Fibroblast of pulmonary artery (primary cell): Measurements from ENCODE around the gene PLCB2.

Experiments used
- DNase-seq: peaks from one replicate; pipeline ENCODE4 v3.0.0-alpha.2; 2010; ENCODE audit warnings: low read depth
- H3K4me3 ChIP-seq: replicated peaks from 2 replicates; pipeline ENCODE4 v1.5.1; 2011; ENCODE audit warnings: low read depth, mild to moderate bottlenecking, control low read depth, low read length, moderate library complexity
- CTCF ChIP-seq: IDR thresholded peaks from 2 replicates; pipeline ENCODE4 v1.5.1; 2011; ENCODE audit warnings: mild to moderate bottlenecking, control low read depth, low read length, inconsistent platforms; ENCODE audit errors: missing control alignments

Gene PLCB2

GRCh38 chr15:40339621-40339945, 31.8 kb upstream of the PLCB2 start:
- DNase-seq: no peak
- H3K4me3 ChIP-seq: peak overlapping the region; percentile 53
- peak; percentile 28 for TF ChIP-seq CTCF

- DNase-seq: peak; percentile 85
Measured at GRCh38 chr15:40338921-40339620, 31.3 kb upstream of the PLCB2 start.

GRCh38 chr15:40338041-40338657, 30.4 kb upstream of the PLCB2 start:
- DNase-seq: peak; percentile 75
- peak overlapping the region; percentile 8 for H3K4me3 ChIP-seq
- TF ChIP-seq CTCF: peak; percentile 68

More at GRCh38 chr15:40338921-40339620, 31.3 kb upstream of the PLCB2 start:
- no peak for TF ChIP-seq CTCF
- H3K4me3 ChIP-seq: peak overlapping the region; percentile 53

- TF ChIP-seq CTCF: no peak
- no peak overlapping the region for H3K4me3 ChIP-seq
- DNase-seq: no peak
Measured at GRCh38 chr15:40337597-40337996, 29.9 kb upstream of the PLCB2 start.

GRCh38 chr15:40336744-40337122, 29.0 kb upstream of the PLCB2 start:
- DNase-seq: no peak
- TF ChIP-seq CTCF: no peak
- no peak overlapping the region for H3K4me3 ChIP-seq

- TF ChIP-seq CTCF: no peak
- no peak for DNase-seq
- H3K4me3 ChIP-seq: no peak overlapping the region
Measured at GRCh38 chr15:40335938-40336743, 28.4 kb upstream of the PLCB2 start.
